ENCODE data around the gene SELPLG.
"Not testable (repeated sequence)": the region's sequence is repeated elsewhere in the genome, so short reads cannot be mapped to it uniquely, and the experiment has no call there.

Gene SELPLG

DNA sequence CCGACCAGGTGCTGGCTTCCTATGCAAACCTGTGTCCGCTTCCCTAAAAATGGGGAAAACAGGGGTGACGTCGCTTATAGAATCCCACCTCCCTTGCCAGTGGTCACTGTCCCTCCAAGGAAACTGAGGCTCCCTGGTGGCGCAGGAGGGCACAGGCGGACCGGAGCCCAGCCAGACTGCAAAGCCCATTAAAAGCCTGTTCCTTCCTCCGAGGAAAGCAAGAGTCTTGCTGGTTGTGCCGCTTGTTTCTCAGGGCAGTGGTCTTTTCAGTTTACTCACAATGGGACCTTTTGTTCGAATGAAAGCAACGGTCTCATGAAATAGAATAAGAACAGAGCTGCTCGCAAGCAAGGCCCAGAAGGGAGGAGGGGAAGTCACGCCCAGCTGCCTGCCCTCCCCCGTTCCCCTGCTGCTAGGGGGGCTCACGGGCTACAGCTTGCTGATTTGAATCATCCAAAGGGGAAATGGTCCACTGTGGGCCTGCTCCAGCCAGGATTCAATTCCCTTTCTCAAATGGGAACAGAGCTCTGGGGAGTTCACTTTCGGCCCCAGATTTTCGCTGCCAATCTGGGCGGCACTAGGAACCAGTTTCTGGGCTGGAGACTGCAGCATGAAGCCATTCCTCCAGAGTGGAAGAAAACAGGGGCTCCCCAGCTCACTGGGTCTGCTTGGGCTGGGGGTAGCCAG is 4.6 kb upstream of the SELPLG start:
- DNase-seq = peak in 12 of 14 donors; percentile 35 to 81 (median 70)

- peak in 1 of 14 donors; percentile 25 for DNase-seq
Measured at GRCh38 chr12:108637222-108637971, 3.7 kb upstream of the SELPLG start.

- no peak for DNase-seq
Measured at GRCh38 chr12:108635997-108636808, 2.5 kb upstream of the SELPLG start.

DNA sequence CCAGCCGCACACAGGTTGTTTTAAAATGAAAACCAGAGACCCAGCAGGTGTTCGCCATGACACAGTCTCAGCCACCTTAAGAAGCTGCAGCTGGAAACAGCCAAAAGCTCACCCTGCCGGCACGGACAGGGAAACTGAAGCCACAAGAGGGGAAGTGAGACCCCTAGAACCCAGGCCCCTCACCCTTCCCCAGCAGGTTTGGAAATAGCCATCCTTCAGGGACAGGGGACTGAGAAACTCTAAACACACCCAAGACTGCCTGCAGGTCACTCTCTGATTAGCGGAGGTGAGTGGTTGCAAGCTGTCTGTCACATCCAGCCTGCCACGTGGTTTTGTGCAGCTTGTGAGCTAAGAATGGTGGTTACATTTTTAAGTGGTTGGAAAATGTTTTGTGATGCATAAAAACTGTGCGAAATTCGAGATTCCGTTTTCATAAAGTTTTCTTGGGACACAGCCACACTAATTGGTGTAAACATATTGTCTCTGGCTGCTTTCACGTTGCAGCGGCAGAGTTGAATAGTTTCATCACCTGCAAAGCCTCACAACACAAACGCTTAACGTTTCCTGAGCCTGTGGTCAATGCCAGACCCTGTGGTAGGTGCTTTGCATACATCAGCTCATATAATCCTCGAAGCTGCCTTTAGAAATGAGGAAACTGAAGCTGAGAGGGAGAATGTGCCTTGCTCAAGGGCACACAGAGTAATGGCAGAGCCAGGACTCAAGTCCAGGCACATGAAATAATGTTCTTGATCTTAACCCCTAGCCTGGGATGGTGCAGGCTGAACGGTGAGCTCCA is 1.7 kb upstream of the SELPLG start:
- DNase-seq = no peak

DNA sequence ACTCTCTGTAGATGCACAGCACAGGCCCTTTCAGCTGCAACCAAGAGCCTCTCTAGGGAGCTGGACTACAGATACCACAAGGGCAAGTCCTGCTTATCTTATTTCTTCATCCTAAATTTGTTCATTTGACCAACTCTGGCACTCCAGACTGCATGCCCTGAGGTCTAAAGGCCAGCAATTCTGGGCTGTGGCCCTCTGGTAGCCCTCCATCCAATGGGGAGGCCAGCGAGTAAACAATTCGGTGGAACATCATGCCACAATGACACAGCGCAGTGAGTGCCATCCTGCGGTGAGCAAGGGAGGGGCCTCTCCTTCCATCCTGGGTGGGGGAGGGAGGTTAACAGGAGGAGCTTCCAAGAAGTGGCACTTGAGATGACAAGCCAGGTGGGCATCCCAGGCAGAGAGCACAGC is 652 bp upstream of the SELPLG start:
- DNase-seq = peak in 3 of 14 donors; percentile 15 to 30 (median 22)

- DNase-seq = no peak
Measured at GRCh38 chr12:108633081-108633533, 587 bp downstream of the SELPLG start.

DNA sequence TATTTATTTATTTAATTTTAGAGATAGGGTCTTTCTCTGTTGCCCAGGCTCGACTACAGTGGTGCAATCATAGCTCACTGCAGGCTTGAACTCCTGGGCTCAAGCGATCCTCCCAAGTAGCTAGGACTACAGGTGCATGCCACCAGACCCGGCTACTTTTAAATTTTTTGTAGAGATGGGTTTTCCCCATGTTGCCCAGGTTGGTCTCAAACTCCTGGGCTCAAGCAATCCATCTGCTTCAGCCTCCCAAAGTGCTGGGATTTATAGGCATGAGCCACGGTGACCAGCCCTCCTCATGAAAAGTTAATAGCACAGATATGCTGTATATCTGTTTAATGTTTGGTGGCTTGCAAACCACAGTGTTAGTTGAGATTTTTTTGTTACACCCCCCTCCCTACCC is 2.4 kb downstream of the SELPLG start:
- DNase-seq = not testable (repeated sequence)

GRCh38 chr12:108630481-108631207 is 3.0 kb downstream of the SELPLG start:
- no peak for DNase-seq

- peak in 1 of 14 donors; percentile 18 for DNase-seq
Measured at GRCh38 chr12:108629824-108630476, 3.7 kb downstream of the SELPLG start.

GRCh38 chr12:108629151-108629550 is 4.5 kb downstream of the SELPLG start:
- no peak for DNase-seq

DNA sequence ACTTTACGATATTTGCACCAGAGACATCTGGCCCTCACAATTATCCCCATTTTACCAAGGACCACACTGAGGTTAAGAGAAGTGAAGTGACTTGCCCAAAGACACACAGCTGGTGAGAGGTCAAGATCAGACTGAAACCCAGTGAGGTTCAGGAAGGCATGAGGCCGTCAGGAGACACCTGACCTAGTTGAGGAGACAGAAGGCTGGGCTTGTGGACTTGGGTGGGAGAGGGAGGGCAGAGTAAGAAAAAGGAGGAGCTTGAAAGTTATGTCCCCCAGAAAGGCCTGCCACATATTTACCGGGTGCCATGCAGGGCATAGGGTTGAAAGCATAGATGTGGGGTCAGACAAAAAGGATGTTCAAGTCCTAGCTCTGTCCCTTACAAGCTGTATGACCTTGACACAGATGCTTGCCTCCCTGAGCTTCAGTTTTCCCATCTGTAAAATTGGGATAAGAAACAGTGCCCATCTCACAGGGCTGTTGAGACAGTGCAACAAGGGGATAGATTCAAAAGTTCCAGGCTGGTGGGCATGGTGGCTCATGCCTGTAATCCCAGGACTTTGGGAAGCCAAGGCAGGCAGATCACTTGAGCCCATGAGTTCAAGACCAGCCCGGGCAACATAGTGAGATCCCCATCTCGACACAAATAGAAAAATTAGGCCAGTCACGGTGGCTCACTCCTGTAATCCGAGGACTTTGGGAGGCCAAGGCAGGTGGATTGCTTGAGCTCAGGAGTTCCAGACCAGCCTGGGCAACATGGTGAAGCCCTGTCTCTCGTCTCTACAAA is 6.4 kb downstream of the SELPLG start:
- DNase-seq = no peak

- no peak for DNase-seq
Measured at GRCh38 chr12:108625228-108625627, 8.5 kb downstream of the SELPLG start.

DNA sequence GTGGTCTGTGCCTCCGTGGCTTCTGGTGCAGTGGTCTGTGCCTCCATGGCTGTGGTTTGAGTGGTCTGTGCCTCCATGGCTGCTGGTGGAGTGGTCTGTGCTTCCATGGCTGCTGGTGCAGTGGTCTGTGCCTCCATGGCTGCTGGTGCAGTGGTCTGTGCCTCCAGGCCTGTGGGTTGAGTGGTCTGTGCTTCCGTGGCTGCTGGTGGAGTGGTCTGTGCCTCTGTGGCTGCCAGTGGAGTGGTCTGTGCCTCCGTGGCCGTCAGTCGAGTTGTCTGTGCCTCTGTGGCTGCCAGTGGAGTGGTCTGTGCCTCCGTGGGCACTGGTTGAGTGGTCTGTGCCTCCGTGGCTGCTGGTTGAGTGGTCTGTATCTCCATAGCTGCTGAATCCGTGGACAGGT is 10.1 kb downstream of the SELPLG start:
- no peak for DNase-seq

- no peak for DNase-seq
Measured at GRCh38 chr12:108622921-108623514, 10.7 kb downstream of the SELPLG start.

DNA sequence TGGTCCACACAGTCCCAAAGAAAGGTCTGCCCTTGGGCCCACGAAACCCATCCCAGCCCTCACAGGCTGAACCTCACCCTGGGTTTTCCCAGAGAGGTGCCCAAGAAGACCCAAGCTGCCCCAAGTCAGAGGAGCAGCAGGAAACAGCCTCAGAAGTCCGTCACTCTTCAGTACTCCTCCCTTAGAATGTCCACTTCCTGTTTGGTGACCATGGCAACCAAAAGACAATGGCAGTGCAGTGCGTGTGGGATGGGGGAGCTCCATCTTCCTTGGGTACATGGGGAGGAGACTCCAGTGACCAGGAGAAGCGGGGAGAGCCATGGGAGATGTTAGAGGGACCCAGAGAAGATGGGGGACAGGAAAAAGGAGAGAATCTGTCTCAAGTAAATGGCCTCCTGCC is 11.3 kb downstream of the SELPLG start:
- DNase-seq = no peak

DNA sequence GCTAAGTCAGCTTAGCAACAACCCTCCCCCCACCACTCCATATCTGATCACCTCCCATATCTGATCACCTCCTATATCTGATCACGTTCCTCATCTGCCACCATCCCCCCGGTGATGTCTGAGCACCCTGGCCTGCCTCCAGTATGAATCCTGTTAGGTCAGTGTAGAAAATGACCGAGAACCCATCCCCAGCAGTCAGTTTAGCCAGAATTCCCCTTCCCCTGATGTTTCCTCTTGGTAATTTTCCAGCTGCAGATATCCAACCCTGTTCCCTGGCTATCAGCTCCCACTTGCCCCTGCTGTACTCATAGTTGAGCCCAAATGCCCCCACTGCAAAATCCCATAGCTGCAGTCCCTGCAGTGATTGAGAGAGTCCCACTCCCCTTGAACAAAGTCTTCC is 12.5 kb downstream of the SELPLG start:
- no peak for DNase-seq

DNA sequence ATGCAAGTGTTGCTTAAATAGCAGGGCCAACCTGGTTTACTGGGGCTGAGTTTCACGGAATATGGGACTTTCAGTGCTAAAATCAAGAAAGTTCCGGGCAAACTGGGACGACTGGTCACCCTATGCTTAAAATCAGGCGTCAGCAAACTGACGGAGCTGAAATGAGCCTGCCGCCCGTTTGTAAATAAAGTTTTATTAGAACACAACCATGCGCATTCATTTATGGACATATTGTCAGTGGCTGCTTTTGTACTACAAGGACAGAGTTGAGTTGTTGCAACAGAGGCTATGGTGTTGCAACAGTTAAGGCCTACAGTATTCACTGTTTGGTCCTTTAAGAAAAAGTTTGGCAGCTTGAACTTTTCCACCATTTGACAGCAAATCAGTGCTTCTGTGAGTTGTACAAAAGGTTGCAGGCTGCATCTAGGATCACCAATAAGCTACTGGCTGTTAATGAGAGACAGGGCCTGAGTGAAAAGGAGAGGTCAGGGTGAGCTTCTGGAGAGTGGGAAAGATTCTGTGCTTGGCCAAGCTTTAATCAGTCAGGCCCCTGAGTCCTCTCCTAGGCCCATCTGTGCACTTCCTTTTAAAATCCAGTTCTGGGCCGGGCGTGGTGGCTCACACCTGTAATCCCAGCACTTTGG is 13.3 kb downstream of the SELPLG start:
- DNase-seq = no peak

DNA sequence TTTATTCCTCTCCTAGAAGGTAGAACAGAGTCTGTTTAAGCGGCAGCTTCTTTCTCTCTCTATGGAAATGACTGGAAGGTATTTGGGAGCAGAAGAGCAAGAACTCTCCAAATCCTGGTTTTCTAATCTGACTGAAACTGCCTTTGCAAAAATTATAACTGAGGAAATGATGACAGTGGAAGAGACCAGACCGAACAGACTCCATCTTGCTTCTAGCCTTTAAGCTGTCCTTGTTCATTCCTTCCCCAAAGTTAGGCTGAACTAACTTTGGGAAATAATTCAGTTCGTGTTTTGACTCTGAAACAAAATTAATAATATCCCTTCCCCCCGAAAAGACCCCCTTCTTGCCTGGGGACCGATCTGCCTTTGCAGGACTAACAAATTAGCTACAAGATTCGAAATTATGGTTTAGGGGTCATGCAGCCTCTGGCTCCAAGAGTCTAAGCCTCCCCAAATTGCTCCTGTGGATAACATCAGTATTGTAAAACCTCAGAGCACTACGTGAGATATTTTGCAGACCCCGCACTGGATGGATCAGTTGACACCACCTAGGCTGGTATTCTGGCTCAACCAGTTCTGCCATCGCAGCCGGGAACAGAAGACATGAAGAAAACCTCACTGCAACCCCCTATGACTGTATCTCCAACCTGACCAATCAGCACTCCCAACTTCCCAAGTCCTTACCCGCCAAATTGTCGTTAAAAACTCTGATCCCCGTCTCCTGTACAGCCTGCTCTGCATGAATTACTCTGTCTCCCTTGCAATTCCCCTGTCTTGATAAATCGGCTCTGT is 14.1 kb downstream of the SELPLG start:
- no peak for DNase-seq
